IMR-90 (cell line): Measurements from ENCODE around the gene VOPP1. TPM values are rescaled to one million over a fixed set of nuclear protein-coding genes. Genes with fewer than 3 reads are reported as not detected.

ENCODE experiments used
- ATAC-seq: fragments of 200-7000 bp; cut with Tn5 transposase; 2 replicates; pipeline ENCODE4 v1.9.1; 2020; ENCODE audit warnings: low read depth, mild to moderate bottlenecking, moderate library complexity
- BruUV-seq: library from RNA; stranded (reverse); fragments of 400-500 nt; replicated peaks from 2 replicates; lab custom pipeline; 2021; lab: Mats Ljungman, UMichigan
- CTCF ChIA-PET: fragments of 300-600 bp; formaldehyde crosslinking; extraction: SDS; loops from one replicate; lab custom pipeline; 2021; ENCODE audit warnings: antibody characterized with exemption; lab: Yijun Ruan, JAX
- POLR2A ChIA-PET: fragments of 300-600 bp; sonication (Branson Sonifier 250); formaldehyde crosslinking; loops from one replicate; lab custom pipeline; 2022; ENCODE audit warnings: antibody characterized with exemption; ENCODE audit not compliant: unreplicated experiment; lab: Charles Lee
- DNase-seq: peaks from one replicate; pipeline ENCODE4 v3.0.0; 2013
- H2AFZ ChIP-seq: replicated peaks from 2 replicates; pipeline ENCODE3; 2013; ENCODE audit warnings: low read length, mild to moderate bottlenecking; ENCODE audit not compliant: poor library complexity
- H2AK5ac ChIP-seq: 2 replicates; pipeline ENCODE4 v1.6.1; 2013; ENCODE audit warnings: low read depth, low read length, inconsistent platforms
- H2AK9ac ChIP-seq: replicated peaks from 2 replicates; pipeline ENCODE3; 2013; ENCODE audit warnings: mild to moderate bottlenecking, low read depth, low read length, moderate library complexity; ENCODE audit not compliant: poor library complexity
- H2BK120ac ChIP-seq: 2 replicates; pipeline ENCODE4 v1.6.1; 2013; ENCODE audit warnings: low read depth, low read length, inconsistent platforms
- H2BK15ac ChIP-seq: 3 replicates; pipeline ENCODE4 v1.6.1; 2013; ENCODE audit warnings: low read depth, low read length, inconsistent platforms
- H2BK20ac ChIP-seq: 2 replicates; pipeline ENCODE4 v1.6.1; 2013; ENCODE audit warnings: low read depth, mild to moderate bottlenecking, inconsistent platforms, low read length, moderate library complexity
- H2BK5ac ChIP-seq: 2 replicates; pipeline ENCODE4 v1.6.1; 2013; ENCODE audit warnings: mild to moderate bottlenecking, low read depth, low read length, inconsistent platforms; ENCODE audit not compliant: poor library complexity, severe bottlenecking
- H3K14ac ChIP-seq: replicated peaks from 2 replicates; pipeline ENCODE4 v1.6.1; 2013; ENCODE audit warnings: low read depth, low read length, inconsistent platforms
- H3K18ac ChIP-seq: 2 replicates; pipeline ENCODE4 v1.6.1; 2013; ENCODE audit warnings: low read depth, low read length, control low read depth
- H3K23ac ChIP-seq: 2 replicates; pipeline ENCODE4 v1.6.1; 2013; ENCODE audit warnings: low read depth, low read length, inconsistent platforms
- H3K27ac ChIP-seq: 2 replicates; pipeline ENCODE4 v1.5.1; 2013; ENCODE audit warnings: mild to moderate bottlenecking, control low read depth, low read length; ENCODE audit not compliant: insufficient read depth
- H3K27me3 ChIP-seq: 2 replicates; pipeline ENCODE4 v1.6.1; 2013; ENCODE audit warnings: low read length; ENCODE audit not compliant: control insufficient read depth, insufficient read depth
- H3K36me3 ChIP-seq: 2 replicates; pipeline ENCODE4 v1.6.1; 2013; ENCODE audit warnings: low read length, mixed read lengths; ENCODE audit not compliant: control insufficient read depth, insufficient read depth
- H3K4ac ChIP-seq: 2 replicates; pipeline ENCODE4 v1.6.1; 2013; ENCODE audit warnings: low read depth, low read length, inconsistent platforms
- H3K4me1 ChIP-seq: 2 replicates; pipeline ENCODE4 v1.6.1; 2013; ENCODE audit warnings: low read length, mixed read lengths; ENCODE audit not compliant: control insufficient read depth, insufficient read depth
- H3K4me2 ChIP-seq: 2 replicates; pipeline ENCODE4 v1.6.1; 2013; ENCODE audit warnings: low read depth, mild to moderate bottlenecking, control low read depth, low read length, moderate library complexity
- H3K4me3 ChIP-seq: 2 replicates; pipeline ENCODE4 v1.5.1; 2013; ENCODE audit warnings: low read depth, mild to moderate bottlenecking, control low read depth, low read length, moderate library complexity; ENCODE audit not compliant: insufficient read depth
- H3K56ac ChIP-seq: 2 replicates; pipeline ENCODE4 v1.6.1; 2013; ENCODE audit warnings: low read length, inconsistent platforms; ENCODE audit not compliant: insufficient read depth; ENCODE audit errors: extremely low read depth
- H3K79me1 ChIP-seq, 2 experiments: 2 replicates each; pipeline ENCODE4 v1.6.1; 2013; ENCODE audit warnings: low read length in 2 of 2, inconsistent platforms in 1 of 2, low read depth in 1 of 2
- H3K9ac ChIP-seq: 2 replicates; pipeline ENCODE4 v1.6.1; 2013; ENCODE audit warnings: low read depth, low read length, control low read depth
- H3K9me1 ChIP-seq: 2 replicates; pipeline ENCODE4 v1.6.1; 2013; ENCODE audit warnings: low read length, inconsistent platforms; ENCODE audit not compliant: insufficient read depth
- H3K9me3 ChIP-seq: 2 replicates; pipeline ENCODE4 v1.6.1; 2013; ENCODE audit warnings: low read length; ENCODE audit not compliant: control insufficient read depth, insufficient read depth
- H4K20me1 ChIP-seq: 2 replicates; pipeline ENCODE4 v1.6.1; 2013; ENCODE audit warnings: low read length, inconsistent platforms; ENCODE audit not compliant: insufficient read depth
- H4K5ac ChIP-seq: 2 replicates; pipeline ENCODE4 v1.6.1; 2013; ENCODE audit warnings: mild to moderate bottlenecking, low read depth, low read length, control low read depth
- H4K8ac ChIP-seq, 2 experiments: 2 replicates each; pipeline ENCODE4 v1.6.1; 2013; ENCODE audit warnings: low read depth in 2 of 2, low read length in 2 of 2, control low read depth in 1 of 2, inconsistent platforms in 1 of 2
- H4K91ac ChIP-seq: 2 replicates; pipeline ENCODE4 v1.6.1; 2013; ENCODE audit warnings: low read depth, low read length, inconsistent platforms; ENCODE audit not compliant: insufficient read depth
- BHLHE40 ChIP-seq: fragments of 150-350 bp; IDR thresholded peaks from 2 replicates; pipeline ENCODE4 v1.6.1; 2016; ENCODE audit warnings: mild to moderate bottlenecking, low read depth, low read length
- CEBPB ChIP-seq: IDR thresholded peaks from 2 replicates; pipeline ENCODE4 v1.6.1; 2012; ENCODE audit warnings: low read depth, low read length, improper control_type of control experiment
- CHD1 ChIP-seq: IDR thresholded peaks from 2 replicates; pipeline ENCODE4 v1.6.1; 2012; ENCODE audit warnings: low read depth, low read length, improper control_type of control experiment
- ELK1 ChIP-seq: fragments of 150-350 bp; IDR thresholded peaks from 2 replicates; pipeline ENCODE4 v1.6.1; 2016; ENCODE audit warnings: low read depth, mild to moderate bottlenecking, low read length, moderate library complexity, borderline replicate concordance
- FOS ChIP-seq: fragments of 150-350 bp; IDR thresholded peaks from 2 replicates; pipeline ENCODE4 v1.6.1; 2016; ENCODE audit warnings: low read depth, low read length
- MAFK ChIP-seq: IDR thresholded peaks from 2 replicates; pipeline ENCODE4 v1.6.1; 2012; ENCODE audit warnings: low read depth, low read length, improper control_type of control experiment
- MAZ ChIP-seq: IDR thresholded peaks from 2 replicates; pipeline ENCODE4 v1.6.1; 2012; ENCODE audit warnings: low read depth, mild to moderate bottlenecking, low read length, improper control_type of control experiment, moderate library complexity, borderline replicate concordance
- MXI1 ChIP-seq: IDR thresholded peaks from 2 replicates; pipeline ENCODE4 v1.6.1; 2012; ENCODE audit warnings: low read depth, mild to moderate bottlenecking, low read length, moderate library complexity, borderline replicate concordance
- NFE2L2 ChIP-seq: fragments of 150-350 bp; IDR thresholded peaks from 2 replicates; pipeline ENCODE4 v1.6.1; 2016; ENCODE audit warnings: low read depth, mild to moderate bottlenecking, low read length
- POLR2A ChIP-seq: IDR thresholded peaks from 2 replicates; pipeline ENCODE4 v1.6.1; 2012; ENCODE audit warnings: mild to moderate bottlenecking, low read depth, low read length
- RAD21 ChIP-seq: IDR thresholded peaks from 2 replicates; pipeline ENCODE4 v1.6.1; 2012; ENCODE audit warnings: low read length, improper control_type of control experiment
- RCOR1 ChIP-seq: IDR thresholded peaks from 2 replicates; pipeline ENCODE4 v1.6.1; 2012; ENCODE audit warnings: mild to moderate bottlenecking, low read length, improper control_type of control experiment; ENCODE audit not compliant: insufficient replicate concordance
- RFX5 ChIP-seq: IDR thresholded peaks from 2 replicates; pipeline ENCODE4 v1.8.0; 2012; ENCODE audit warnings: low read depth, mild to moderate bottlenecking, low read length, moderate library complexity
- SMC3 ChIP-seq: fragments of 150-350 bp; IDR thresholded peaks from 2 replicates; pipeline ENCODE4 v1.6.1; 2016; ENCODE audit warnings: low read depth, mild to moderate bottlenecking, antibody characterized with exemption, low read length, moderate library complexity
- USF2 ChIP-seq: fragments of 150-350 bp; IDR thresholded peaks from 2 replicates; pipeline ENCODE4 v1.6.1; 2017; ENCODE audit warnings: mild to moderate bottlenecking, antibody characterized with exemption, low read length, low read depth
- WGBS, 2 experiments: methylation state at CpG; one replicate each; pipeline versions ENCODE4 v1.1.5 to v1.1.7; 2013; ENCODE audit warnings: missing lambda C conversion rate in 2 of 2; ENCODE audit not compliant: insufficient read length in 1 of 2; ENCODE audit errors: extremely low coverage in 2 of 2; 5-methylcytosine and 5-hydroxymethylcytosine counted together
- dilution Hi-C: fragments of 300-500 bp; cut with HindIII; formaldehyde crosslinking; loops from one replicate; pipeline ENCODE4 v1.14.3; 2018; ENCODE audit warnings: low sequenced_read_pairs; ENCODE audit not compliant: unreplicated experiment
- in situ Hi-C: fragments of 300-500 bp; cut with MboI; formaldehyde crosslinking; loops from 3 replicates; pipeline ENCODE4 v1.14.3; 2019; ENCODE audit warnings: low sequenced_read_pairs, inconsistent platforms, mixed read lengths
- intact Hi-C: fragments of 100-400 bp; cut with micrococcal nuclease; formaldehyde crosslinking; loops from 2 replicates; pipeline ENCODE4 v1.10.0; 2022
- polyA plus RNA-seq, 3 experiments: library from polyadenylated mRNA; depleted of rRNA; stranded (reverse); fragments of >200 nt; gene quantifications; 2 replicates each; pipeline ENCODE4 v1.2.3, GENCODE V29; 2012; ENCODE audit warnings: low replicate concordance in 1 of 3
- total RNA-seq: library from RNA; depleted of rRNA; stranded (reverse); fragments of >200 nt; gene quantifications from 2 replicates; pipeline ENCODE4 v1.2.3, GENCODE V29; 2012
- TF ChIP-seq, protein P1 (sequence below): conservative IDR thresholded peaks from 2 replicates; pipeline ENCODE4 v1.5.1; 2012; ENCODE audit warnings: mild to moderate bottlenecking, low read depth, low read length, improper control_type of control experiment

The VOPP1 gene
- total and polyA plus RNA-seq, 2 of the 4 experiments (the other 2 are of a cell fraction) = 60.2 to 94.5 TPM

DNA sequence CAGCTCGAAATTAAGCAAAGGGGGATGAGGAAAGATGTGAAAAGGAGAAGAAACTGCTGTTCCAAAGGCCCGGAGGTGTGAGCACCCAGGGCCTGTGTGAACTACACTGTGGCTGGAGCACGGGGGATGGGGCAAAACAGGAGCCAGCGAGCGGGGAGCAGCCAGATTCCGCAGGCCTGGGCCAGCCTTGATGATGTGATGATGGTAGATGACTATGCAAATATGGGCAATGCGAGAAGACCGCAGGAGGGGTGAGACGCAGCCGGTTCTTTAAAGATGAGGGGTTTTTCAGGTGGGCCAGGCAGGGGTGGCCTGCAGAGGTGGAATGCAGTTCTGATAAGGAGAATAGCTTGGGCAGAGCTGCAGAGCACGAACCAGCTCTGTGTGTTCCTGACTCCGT, 145.6 kb downstream of the VOPP1 start:
- no peak overlapping the region for H3K4me2 ChIP-seq
- H3K4me1 ChIP-seq = peaks cover 18% of the 10 kb centered on the region
- no peak for TF ChIP-seq ELK1
- TF ChIP-seq NFE2L2 = no peak
- TF ChIP-seq RAD21 = no peak
- no peak for TF ChIP-seq MAZ
- no peak for TF ChIP-seq BHLHE40
- no peak for TF ChIP-seq CHD1
- no peak for TF ChIP-seq RFX5
- TF ChIP-seq MXI1 = no peak
- TF ChIP-seq RCOR1 = no peak
- TF ChIP-seq USF2 = no peak
- no peak for TF ChIP-seq CEBPB
- TF ChIP-seq POLR2A = no peak
- no peak for TF ChIP-seq MAFK
- TF ChIP-seq, protein P1, sequence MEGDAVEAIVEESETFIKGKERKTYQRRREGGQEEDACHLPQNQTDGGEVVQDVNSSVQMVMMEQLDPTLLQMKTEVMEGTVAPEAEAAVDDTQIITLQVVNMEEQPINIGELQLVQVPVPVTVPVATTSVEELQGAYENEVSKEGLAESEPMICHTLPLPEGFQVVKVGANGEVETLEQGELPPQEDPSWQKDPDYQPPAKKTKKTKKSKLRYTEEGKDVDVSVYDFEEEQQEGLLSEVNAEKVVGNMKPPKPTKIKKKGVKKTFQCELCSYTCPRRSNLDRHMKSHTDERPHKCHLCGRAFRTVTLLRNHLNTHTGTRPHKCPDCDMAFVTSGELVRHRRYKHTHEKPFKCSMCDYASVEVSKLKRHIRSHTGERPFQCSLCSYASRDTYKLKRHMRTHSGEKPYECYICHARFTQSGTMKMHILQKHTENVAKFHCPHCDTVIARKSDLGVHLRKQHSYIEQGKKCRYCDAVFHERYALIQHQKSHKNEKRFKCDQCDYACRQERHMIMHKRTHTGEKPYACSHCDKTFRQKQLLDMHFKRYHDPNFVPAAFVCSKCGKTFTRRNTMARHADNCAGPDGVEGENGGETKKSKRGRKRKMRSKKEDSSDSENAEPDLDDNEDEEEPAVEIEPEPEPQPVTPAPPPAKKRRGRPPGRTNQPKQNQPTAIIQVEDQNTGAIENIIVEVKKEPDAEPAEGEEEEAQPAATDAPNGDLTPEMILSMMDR = no peak
- TF ChIP-seq FOS = no peak
- TF ChIP-seq SMC3 = no peak
- H2AK9ac ChIP-seq = no peak overlapping the region
- H3K4me3 ChIP-seq = no peak overlapping the region
- H4K91ac ChIP-seq = no peak overlapping the region
- no peak overlapping the region for H3K4ac ChIP-seq
- no peak overlapping the region for H4K8ac ChIP-seq
- ATAC-seq (no peak), DNase-seq (no peak)
- no peak overlapping the region for H3K27ac ChIP-seq
- whole genome bisulfite sequencing, 2 experiments = 70% methylated on average over 10 of the region's 12 CpGs; no CpG with 5 or more reads in 1 of the 2 experiments
- no peak overlapping the region for H3K23ac ChIP-seq
- no peaks in the 10 kb centered on the region for H3K9me3 ChIP-seq
- intact Hi-C loops (no loop called here), dilution Hi-C loops (no loop called here), in situ Hi-C loops (loop anchor here (25.0 kb wide), 1 partner anchor 536 kb away; the partner anchor contains the start of genes MRPS17 and NIPSNAP2)
- H3K36me3 ChIP-seq = peaks cover 7% of the 10 kb centered on the region
- H3K9me1 ChIP-seq = peaks cover 9% of the 10 kb centered on the region; the same call in 1 of the 2 replicates
- no peak overlapping the region for H2BK20ac ChIP-seq
- H3K14ac ChIP-seq = no peak overlapping the region
- ChIA-PET POLR2A (no interaction called here), CTCF (no interaction called here)
- no peak overlapping the region for H2BK120ac ChIP-seq
- no peak overlapping the region for H2AK5ac ChIP-seq
- H2BK15ac ChIP-seq = no peak overlapping the region
- no peaks in the 10 kb centered on the region for H3K27me3 ChIP-seq
- H2BK5ac ChIP-seq = no peak overlapping the region
- BruUV-seq = no TSS peak
- H3K9ac ChIP-seq = no peak overlapping the region
- H3K56ac ChIP-seq = no peak overlapping the region
- no peak overlapping the region for H4K5ac ChIP-seq
- 0 out of 2 replicates have a peak, but pooled peaks cover 3% of the 10 kb centered on the region for H4K20me1 ChIP-seq
- no peak overlapping the region for H2AFZ ChIP-seq
- H3K18ac ChIP-seq = no peak overlapping the region
- H3K79me1 ChIP-seq = 0 out of 4 replicates have a peak, but pooled peaks cover 0 to 7% of the 10 kb centered on the region in 2 experiments
